PFSK-1 (cell line): ENCODE results near the gene TSC2.
A peak's percentile ranks its signal among the peaks of the same experiment; 100 is the strongest.

Source experiments
- FOXP2 ChIP-seq: optimal IDR thresholded peaks from 2 replicates; pipeline ENCODE3; 2011; ENCODE audit warnings: borderline replicate concordance, control low read depth, inconsistent platforms; ENCODE audit not compliant: insufficient read depth; ENCODE audit errors: extremely low read length, extremely low read depth
- POLR2AphosphoS5 ChIP-seq: IDR thresholded peaks from 2 replicates; pipeline ENCODE4 v1.6.1; 2012; ENCODE audit warnings: low read depth, mild to moderate bottlenecking, control low read depth, low read length, moderate library complexity
- REST ChIP-seq, 2 experiments: IDR thresholded peaks; 2 replicates each; pipeline versions ENCODE4 v1.6.1 to v1.8.0; 2011 to 2012; ENCODE audit warnings: low read depth in 2 of 2, low read length in 2 of 2, control low read depth in 1 of 2, inconsistent platforms in 1 of 2, mild to moderate bottlenecking in 1 of 2, moderate library complexity in 1 of 2; ENCODE audit not compliant: insufficient read depth in 1 of 2
- SIN3A ChIP-seq: IDR thresholded peaks from 2 replicates; pipeline ENCODE4 v1.6.1; 2012; ENCODE audit warnings: mild to moderate bottlenecking, low read length, moderate library complexity, borderline replicate concordance; ENCODE audit not compliant: insufficient read depth
- TAF1 ChIP-seq: IDR thresholded peaks from 2 replicates; pipeline ENCODE4 v1.6.1; 2012; ENCODE audit warnings: low read length, control low read depth, borderline replicate concordance; ENCODE audit not compliant: insufficient read depth

Gene TSC2

GRCh38 chr16:2082171-2082982, 34.6 kb downstream of the TSC2 start:
- no peak for TF ChIP-seq POLR2AphosphoS5
- no peak for TF ChIP-seq REST (IDR thresholded peaks at IDR 0.05; ENCODE audit: insufficient read depth in 1 of 2, low read depth in 2 of 2, low read length in 2 of 2)
- TF ChIP-seq SIN3A: no peak
- no peak for TF ChIP-seq TAF1
- TF ChIP-seq FOXP2: peak; percentile 16

- TF ChIP-seq TAF1 (no peak), POLR2AphosphoS5 (no peak), FOXP2 (no peak), SIN3A (no peak), REST (IDR thresholded peaks at IDR 0.05; ENCODE audit: insufficient read depth in 1 of 2, low read depth in 2 of 2, low read length in 2 of 2) (no peak)
Measured at GRCh38 chr16:2082983-2083364, 35.2 kb downstream of the TSC2 start.

- TF ChIP-seq TAF1: no peak
- TF ChIP-seq SIN3A: no peak
- TF ChIP-seq POLR2AphosphoS5: no peak
- TF ChIP-seq FOXP2: no peak
- no peak for TF ChIP-seq REST (IDR thresholded peaks at IDR 0.05; ENCODE audit: insufficient read depth in 1 of 2, low read depth in 2 of 2, low read length in 2 of 2)
Measured at GRCh38 chr16:2083409-2083808, 35.6 kb downstream of the TSC2 start.

GRCh38 chr16:2083876-2084780, 36.3 kb downstream of the TSC2 start:
- TF ChIP-seq POLR2AphosphoS5 (no peak), REST (IDR thresholded peaks at IDR 0.05; ENCODE audit: insufficient read depth in 1 of 2, low read depth in 2 of 2, low read length in 2 of 2) (no peak), TAF1 (no peak), SIN3A (no peak), FOXP2 (no peak)
